Retinal pigment epithelial cell (primary cell): ENCODE measurements around the gene AQP7.
"Not testable (repeated sequence)": the region's sequence is repeated elsewhere in the genome, so short reads cannot be mapped to it uniquely, and the experiment has no call there.

Experiments used
- DNase-seq: peaks from one replicate; pipeline ENCODE4 v3.0.0-alpha.2; 2010; ENCODE audit warnings: low read depth
- H3K4me3 ChIP-seq: 2 replicates; pipeline ENCODE4 v1.5.1; 2011; ENCODE audit warnings: mild to moderate bottlenecking, low read length, control low read depth, moderate library complexity
- CTCF ChIP-seq: conservative IDR thresholded peaks from 2 replicates; pipeline ENCODE4 v1.5.1; 2011; ENCODE audit warnings: low read depth, low read length, control low read depth, inconsistent platforms

The AQP7 gene

GRCh38 chr9:33407061-33407460 is 4.7 kb upstream of the AQP7 start:
- H3K4me3 ChIP-seq = no peak overlapping the region
- TF ChIP-seq CTCF = no peak
- DNase-seq = no peak

- no peak overlapping the region for H3K4me3 ChIP-seq
- no peak for DNase-seq
- no peak for TF ChIP-seq CTCF
These were observed 2.5 kb upstream of the AQP7 start for GRCh38 chr9:33404788-33405362.

GRCh38 chr9:33403941-33404787 is 1.8 kb upstream of the AQP7 start:
- TF ChIP-seq CTCF = no peak
- DNase-seq = no peak
- H3K4me3 ChIP-seq = no peak overlapping the region

- DNase-seq = not testable (repeated sequence)
These were observed 559 bp downstream of the AQP7 start for GRCh38 chr9:33401809-33402208.

GRCh38 chr9:33399047-33399446 is 3.3 kb downstream of the AQP7 start:
- DNase-seq, H3K4me3 ChIP-seq: not testable (repeated sequence)

More at GRCh38 chr9:33401809-33402208, 559 bp downstream of the AQP7 start:
- not testable (repeated sequence) for H3K4me3 ChIP-seq

- not testable (repeated sequence) for DNase-seq, H3K4me3 ChIP-seq
These were observed 4.6 kb downstream of the AQP7 start for GRCh38 chr9:33397801-33398200.

GRCh38 chr9:33395159-33395879 is 7.0 kb downstream of the AQP7 start:
- not testable (repeated sequence) for DNase-seq, H3K4me3 ChIP-seq

GRCh38 chr9:33393986-33394385 is 8.4 kb downstream of the AQP7 start:
- H3K4me3 ChIP-seq, DNase-seq: not testable (repeated sequence)

GRCh38 chr9:33393581-33393980 is 8.8 kb downstream of the AQP7 start:
- DNase-seq = no peak
- TF ChIP-seq CTCF = no peak
- H3K4me3 ChIP-seq = no peak overlapping the region

- not testable (repeated sequence) for DNase-seq, H3K4me3 ChIP-seq
These were observed 9.8 kb downstream of the AQP7 start for GRCh38 chr9:33392591-33393021.

GRCh38 chr9:33391111-33391771 is 11.1 kb downstream of the AQP7 start:
- DNase-seq = peak; percentile 97
- H3K4me3 ChIP-seq = not testable (repeated sequence)
